WTC11 (cell line): ENCODE data around the gene SH2B3. TPM values are rescaled to one million over a fixed set of nuclear protein-coding genes. Genes with fewer than 3 reads are reported as not detected.

Source experiments
- ATAC-seq: fragments of 200-7000 bp; cut with Tn5 transposase; 2 replicates; pipeline ENCODE4 v1.10.0; 2021; ENCODE audit warnings: mild to moderate bottlenecking, moderate library complexity
- CTCF ChIA-PET: fragments of 300-600 bp; sonication (Branson Sonifier 250); formaldehyde crosslinking; loops from one replicate; lab custom pipeline; 2021; ENCODE audit warnings: antibody characterized with exemption; lab: Charles Lee
- POLR2A ChIA-PET: fragments of 350-600 bp; sonication (Branson Sonifier 250); formaldehyde crosslinking; loops from one replicate; lab custom pipeline; 2021; ENCODE audit warnings: antibody characterized with exemption; lab: Charles Lee
- DNase-seq: peaks from one replicate; pipeline ENCODE4 v3.0.0; 2021; ENCODE audit warnings: low spot score
- H3K27ac Mint-ChIP-seq: 2 replicates; pipeline ENCODE4 v1.8.0; 2021; ENCODE audit warnings: mixed read lengths
- H3K27me3 Mint-ChIP-seq: 2 replicates; pipeline ENCODE4 v1.8.0; 2021; ENCODE audit warnings: low read depth, mild to moderate bottlenecking, moderate library complexity, mixed read lengths
- H3K36me3 Mint-ChIP-seq: 2 replicates; pipeline ENCODE4 v1.8.0; 2021; ENCODE audit warnings: mixed read lengths
- H3K4me1 Mint-ChIP-seq: 2 replicates; pipeline ENCODE4 v1.8.0; 2022; ENCODE audit warnings: mixed read lengths
- H3K4me3 Mint-ChIP-seq: 2 replicates; pipeline ENCODE4 v1.8.0; 2021; ENCODE audit warnings: mild to moderate bottlenecking, moderate library complexity, mixed read lengths
- H3K9me3 Mint-ChIP-seq: 2 replicates; pipeline ENCODE4 v1.8.0; 2021; ENCODE audit warnings: mixed read lengths
- AFF4 ChIP-seq: sonication (generic); formaldehyde crosslinking; IDR thresholded peaks from 2 replicates; pipeline ENCODE4 v1.8.1; 2023; ENCODE audit warnings: mild to moderate bottlenecking, missing genetic modification reagents, borderline replicate concordance
- ARID4B ChIP-seq: sonication (generic); formaldehyde crosslinking; IDR thresholded peaks from 2 replicates; pipeline ENCODE4 v1.8.0; 2023; ENCODE audit warnings: missing genetic modification reagents, mild to moderate bottlenecking, borderline replicate concordance
- CBFB ChIP-seq: sonication (generic); formaldehyde crosslinking; IDR thresholded peaks from 2 replicates; pipeline ENCODE4 v1.8.1; 2022; ENCODE audit warnings: mild to moderate bottlenecking, low read depth, missing genetic modification reagents
- CTCF ChIP-seq: fragments of 200-600 bp; IDR thresholded peaks from 2 replicates; pipeline ENCODE4 v1.8.0; 2022; ENCODE audit warnings: antibody characterized with exemption
- E2F1 ChIP-seq: sonication (generic); formaldehyde crosslinking; IDR thresholded peaks from 2 replicates; pipeline ENCODE4 v1.8.0; 2022; ENCODE audit warnings: mild to moderate bottlenecking, missing genetic modification reagents
- HMGA2 ChIP-seq: fragments of 250-450 bp; sonication (Bioruptor Pico); IDR thresholded peaks from 2 replicates; pipeline ENCODE4 v1.4.0; 2021; ENCODE audit warnings: mild to moderate bottlenecking, moderate library complexity
- IRF2 ChIP-seq: sonication (generic); formaldehyde crosslinking; IDR thresholded peaks from 2 replicates; pipeline ENCODE4 v1.8.0; 2022; ENCODE audit warnings: low read depth, missing genetic modification reagents, borderline replicate concordance
- KAT7 ChIP-seq: sonication (generic); formaldehyde crosslinking; IDR thresholded peaks from 2 replicates; pipeline ENCODE4 v1.8.1; 2023; ENCODE audit warnings: missing genetic modification reagents, mild to moderate bottlenecking, borderline replicate concordance
- MAX ChIP-seq: sonication (generic); formaldehyde crosslinking; IDR thresholded peaks from 2 replicates; pipeline ENCODE4 v1.8.0; 2022; ENCODE audit warnings: mild to moderate bottlenecking, missing genetic modification reagents
- MYBL2 ChIP-seq: sonication (generic); formaldehyde crosslinking; IDR thresholded peaks from 2 replicates; pipeline ENCODE4 v1.8.1; 2023; ENCODE audit warnings: mild to moderate bottlenecking, moderate library complexity, missing genetic modification reagents
- PRDM15 ChIP-seq: sonication (generic); formaldehyde crosslinking; IDR thresholded peaks from 2 replicates; pipeline ENCODE4 v1.8.0; 2022; ENCODE audit warnings: missing genetic modification reagents
- PREB ChIP-seq: sonication (generic); formaldehyde crosslinking; IDR thresholded peaks from 2 replicates; pipeline ENCODE4 v1.8.1; 2022; ENCODE audit warnings: mild to moderate bottlenecking, missing genetic modification reagents, moderate library complexity, borderline replicate concordance
- SP1 ChIP-seq: sonication (generic); formaldehyde crosslinking; conservative IDR thresholded peaks from 2 replicates; pipeline ENCODE4 v1.8.1; 2022; ENCODE audit warnings: missing genetic modification reagents
- TEAD1 ChIP-seq: sonication (generic); formaldehyde crosslinking; IDR thresholded peaks from 2 replicates; pipeline ENCODE4 v1.8.0; 2022; ENCODE audit warnings: mild to moderate bottlenecking, missing genetic modification reagents
- USF2 ChIP-seq: sonication (generic); formaldehyde crosslinking; IDR thresholded peaks from 2 replicates; pipeline ENCODE4 v1.8.1; 2023; ENCODE audit warnings: mild to moderate bottlenecking, missing genetic modification reagents, moderate library complexity
- ZNF416 ChIP-seq: fragments of 250-450 bp; sonication (Bioruptor Pico); IDR thresholded peaks from 2 replicates; pipeline ENCODE4 v1.9.0; 2021; ENCODE audit warnings: mild to moderate bottlenecking, inconsistent platforms
- total RNA-seq: library from RNA; stranded (reverse); gene quantifications from 3 replicates; pipeline ENCODE4 v1.2.3, GENCODE V29; 2021

The SH2B3 gene
- total RNA-seq, 1 experiment from 2014 or later, result 31.8 TPM

GRCh38 chr12:111438481-111438880 is 32.8 kb downstream of the SH2B3 start:
- H3K27me3 Mint-ChIP-seq, result no peaks in the 10 kb centered on the region
- H3K4me1 Mint-ChIP-seq, result peaks cover 46% of the 10 kb centered on the region
- no peak overlapping the region for H3K4me3 Mint-ChIP-seq
- H3K9me3 Mint-ChIP-seq, result no peaks in the 10 kb centered on the region
- DNase-seq, result no peak
- peak overlapping the region; percentile 94 for H3K27ac Mint-ChIP-seq
- ChIA-PET POLR2A (interaction anchor here (0.6 kb wide), 1 partner anchor 51 kb away, joined by 4 read pairs; no protein-coding TSS in a partner anchor), CTCF (interaction anchor here (0.6 to 3.3 kb wide), 6 partner anchors 13 to 550 kb away, joined by 3 to 23 read pairs (median 6); no protein-coding TSS in a partner anchor)
- TF ChIP-seq PREB (CRISPR knock-in tag) (no peak), USF2 (peak; percentile 29; the same call in 1 of the 2 replicates)
- peak; percentile 6 for ATAC-seq
- H3K36me3 Mint-ChIP-seq, result peaks cover 3% of the 10 kb centered on the region; the same call in 1 of the 2 replicates

GRCh38 chr12:111439657-111440151 is 34.0 kb downstream of the SH2B3 start:
- CTCF ChIA-PET, result interaction anchor here (2.9 to 3.3 kb wide), 2 partner anchors 12 to 43 kb away, joined by 9 to 23 read pairs; no protein-coding TSS in a partner anchor
- POLR2A ChIA-PET, result no interaction called here
- no peak for DNase-seq

More at GRCh38 chr12:111439657-111440151, 34.0 kb downstream of the SH2B3 start:
- Mint-ChIP-seq H3K27me3 (no peaks in the 10 kb centered on the region), H3K27ac (peak overlapping the region; percentile 87), H3K9me3 (no peaks in the 10 kb centered on the region), H3K36me3 (peaks cover 3% of the 10 kb centered on the region; the same call in 1 of the 2 replicates), H3K4me1 (peaks cover 37% of the 10 kb centered on the region), H3K4me3 (no peak overlapping the region)
- ATAC-seq, result no peak
- TF ChIP-seq KAT7 (CRISPR knock-in tag) (no peak), MYBL2 (CRISPR knock-in tag) (no peak), PRDM15 (no peak), ZNF416 (no peak), AFF4 (CRISPR knock-in tag) (no peak), CBFB (CRISPR knock-in tag) (no peak), TEAD1 (CRISPR knock-in tag) (no peak), SP1 (CRISPR knock-in tag) (no peak), ARID4B (no peak), CTCF (no peak), MAX (CRISPR knock-in tag) (no peak), IRF2 (CRISPR knock-in tag) (no peak), HMGA2 (CRISPR knock-in tag) (no peak), E2F1 (CRISPR knock-in tag) (no peak)
